HepG2 (cell line): Measurements from ENCODE around the gene DHRS1. TPM values are rescaled to one million over a fixed set of nuclear protein-coding genes. Genes with fewer than 3 reads are reported as not detected.

ENCODE experiments used
- CREBL2 ChIP-seq: sonication (generic); formaldehyde crosslinking; IDR thresholded peaks from 2 replicates; pipeline ENCODE4 v1.8.1; 2023; ENCODE audit warnings: missing genetic modification reagents, mild to moderate bottlenecking, borderline replicate concordance
- JUND ChIP-seq: sonication (generic); formaldehyde crosslinking; IDR thresholded peaks from 2 replicates; pipeline ENCODE4 v1.8.0; 2022; ENCODE audit warnings: mild to moderate bottlenecking, missing genetic modification reagents
- KLF12 ChIP-seq: sonication (generic); formaldehyde crosslinking; IDR thresholded peaks from 2 replicates; pipeline ENCODE4 v1.4.0; 2020; ENCODE audit warnings: missing genetic modification reagents, borderline replicate concordance
- MLLT10 ChIP-seq: sonication (generic); formaldehyde crosslinking; IDR thresholded peaks from 2 replicates; pipeline ENCODE4 v1.4.0; 2020; ENCODE audit warnings: missing genetic modification reagents
- MXD4 ChIP-seq: IDR thresholded peaks from 2 replicates; pipeline ENCODE4 v1.6.1; 2016; ENCODE audit warnings: mild to moderate bottlenecking, missing biosample characterization, missing genetic modification reagents
- RBM39 ChIP-seq: fragments of 200-400 bp; formaldehyde crosslinking; IDR thresholded peaks from one replicate; pipeline ENCODE4 v1.6.1; 2018; ENCODE audit warnings: antibody characterized with exemption, mild to moderate bottlenecking, low read depth, low read length; ENCODE audit not compliant: poor library complexity, severe bottlenecking
- TFE3 ChIP-seq: IDR thresholded peaks from 2 replicates; pipeline ENCODE4 v1.6.1; 2016
- ZBTB14 ChIP-seq: sonication (generic); formaldehyde crosslinking; IDR thresholded peaks from 2 replicates; pipeline ENCODE4 v1.4.0; 2020; ENCODE audit warnings: missing genetic modification reagents
- ZBTB3 ChIP-seq: sonication (generic); formaldehyde crosslinking; IDR thresholded peaks from 2 replicates; pipeline ENCODE4 v1.4.0; 2020; ENCODE audit warnings: low read depth, mild to moderate bottlenecking, moderate library complexity, missing genetic modification reagents, borderline replicate concordance
- ZKSCAN1 ChIP-seq: fragments of 150-350 bp; IDR thresholded peaks from 2 replicates; pipeline ENCODE4 v1.6.1; 2014; ENCODE audit warnings: low read length
- ZNF138 ChIP-seq: sonication (generic); formaldehyde crosslinking; IDR thresholded peaks from 2 replicates; pipeline ENCODE4 v1.5.0; 2020; ENCODE audit warnings: mild to moderate bottlenecking, low read depth, missing genetic modification reagents
- ZNF333 ChIP-seq: sonication (generic); formaldehyde crosslinking; IDR thresholded peaks from 2 replicates; pipeline ENCODE4 v1.4.0; 2020; ENCODE audit warnings: mild to moderate bottlenecking, missing genetic modification reagents, borderline replicate concordance
- ZNF337 ChIP-seq: sonication (generic); formaldehyde crosslinking; IDR thresholded peaks from 2 replicates; pipeline ENCODE4 v1.5.1; 2020; ENCODE audit warnings: missing genetic modification reagents, low read depth, mild to moderate bottlenecking, borderline replicate concordance
- ZNF552 ChIP-seq: sonication (generic); formaldehyde crosslinking; IDR thresholded peaks from 2 replicates; pipeline ENCODE4 v1.9.0; 2022; ENCODE audit warnings: missing genetic modification reagents, mild to moderate bottlenecking, borderline replicate concordance
- ZNF574 ChIP-seq: sonication (generic); formaldehyde crosslinking; IDR thresholded peaks from 2 replicates; pipeline ENCODE4 v1.4.0; 2020; ENCODE audit warnings: missing genetic modification reagents
- ZNF598 ChIP-seq: sonication (generic); formaldehyde crosslinking; IDR thresholded peaks from 2 replicates; pipeline ENCODE4 v1.5.1; 2020; ENCODE audit warnings: mild to moderate bottlenecking, missing genetic modification reagents, borderline replicate concordance
- polyA plus RNA-seq, 8 experiments: library from polyadenylated mRNA; depleted of rRNA in 3 of 8; stranded (reverse) in 7 of 8; unstranded in 1 of 8; fragments of >200 nt; fragmentation: Illumina TruSeq in 4 of 8; extraction: Trizol in 4 of 8; gene quantifications; 2 replicates each; pipeline versions ENCODE4 v1.2.1 to v1.2.3, GENCODE V29; 2011 to 2016; ENCODE audit warnings: low read depth in 4 of 8, missing spikeins in 1 of 8, mixed read lengths in 1 of 8; ENCODE audit not compliant: insufficient read depth in 1 of 8
- total RNA-seq, 5 experiments: library from RNA; depleted of rRNA; stranded (reverse); fragments of >200 nt; fragmentation: Illumina TruSeq; extraction: Trizol; gene quantifications; 2 replicates each; pipeline ENCODE4 v1.2.3, GENCODE V29; 2016; ENCODE audit warnings: low read depth in 1 of 5

DHRS1 gene
- total and polyA plus RNA-seq, 2 of the 13 experiments (the other 11 are each of a cell fraction or from before 2014, with no cell fraction given), result 49.8 to 60.8 TPM

GRCh38 chr14:24315807-24316596, 16.4 kb upstream of the DHRS1 start (continued):
- TF ChIP-seq ZNF574 (CRISPR knock-in tag) (peak; percentile 92), ZNF552 (peak; percentile 98), ZNF598 (CRISPR knock-in tag) (peak; percentile 85), ZBTB14 (CRISPR knock-in tag) (peak; percentile 72), KLF12 (CRISPR knock-in tag) (peak; percentile 99), CREBL2 (CRISPR knock-in tag) (peak; percentile 97; the same call in 1 of the 2 replicates), JUND (CRISPR knock-in tag) (peak; percentile 48), ZBTB3 (CRISPR knock-in tag) (peak; percentile 94; the same call in 1 of the 2 replicates), ZNF333 (CRISPR knock-in tag) (peak; percentile 99), MLLT10 (CRISPR knock-in tag) (peak; percentile 70; the same call in 1 of the 2 replicates), MXD4 (CRISPR knock-in tag) (peak; percentile 91; the same call in 1 of the 2 replicates), RBM39 (peak; percentile 94), ZNF138 (CRISPR knock-in tag) (peak; percentile 93; the same call in 1 of the 2 replicates), ZKSCAN1 (0 out of 2 replicates have a peak, but pooled peaks have one; percentile 39), ZNF337 (no peak; the same call in 1 of the 2 replicates), TFE3 (CRISPR knock-in tag) (peak; percentile 88)
